Neural cell (in vitro differentiated cells): ENCODE measurements around the gene IDH3G. TPM values are rescaled to one million over a fixed set of nuclear protein-coding genes. Genes with fewer than 3 reads are reported as not detected.

ENCODE experiments used
- H2AFZ ChIP-seq: fragments of 200-600, 300-800 bp; sonication (generic), shearing (Covaris generic); 2 replicates; pipeline ENCODE4 v1.6.0; 2014; ENCODE audit warnings: low read depth, mild to moderate bottlenecking, antibody characterized with exemption, low read length, moderate library complexity
- H3F3A ChIP-seq: fragments of 200-600 bp; shearing (Covaris generic); 2 replicates; pipeline ENCODE4 v1.6.1; 2016; ENCODE audit warnings: mild to moderate bottlenecking, moderate library complexity, mixed read lengths, antibody characterized with exemption, low read length; ENCODE audit not compliant: insufficient read depth, poor library complexity, severe bottlenecking
- H3K27ac ChIP-seq: fragments of 200-600, 300-800 bp; sonication (generic), shearing (Covaris generic); 2 replicates; pipeline ENCODE4 v1.5.1; 2014; ENCODE audit warnings: mild to moderate bottlenecking, low read length, moderate library complexity
- H3K27me3 ChIP-seq: fragments of 300-800, 200-600 bp; sonication (generic), shearing (Covaris generic); 2 replicates; pipeline ENCODE4 v1.6.0; 2014; ENCODE audit warnings: mild to moderate bottlenecking, low read depth, low read length, moderate library complexity; ENCODE audit not compliant: insufficient read depth
- H3K36me3 ChIP-seq: fragments of 300-800, 200-600 bp; sonication (generic), shearing (Covaris generic); 2 replicates; pipeline ENCODE4 v1.5.1; 2014; ENCODE audit warnings: mild to moderate bottlenecking, antibody characterized with exemption, low read length, moderate library complexity; ENCODE audit not compliant: insufficient read depth
- H3K4me2 ChIP-seq: fragments of 300-800, 200-600 bp; sonication (generic), shearing (Covaris generic); 2 replicates; pipeline ENCODE4 v1.6.0; 2014; ENCODE audit warnings: mild to moderate bottlenecking, low read length
- H3K4me3 ChIP-seq: fragments of 300-800, 200-600 bp; sonication (generic), shearing (Covaris generic); 2 replicates; pipeline ENCODE4 v1.5.1; 2014; ENCODE audit warnings: mild to moderate bottlenecking, low read length, moderate library complexity
- H3K79me2 ChIP-seq: fragments of 200-600 bp; shearing (Covaris generic); replicated peaks from 2 replicates; pipeline ENCODE4 v1.6.0; 2014; ENCODE audit warnings: mild to moderate bottlenecking, low read length, moderate library complexity; ENCODE audit not compliant: insufficient read depth
- H3K9ac ChIP-seq: fragments of 300-800, 200-600 bp; sonication (generic), shearing (Covaris generic); 2 replicates; pipeline ENCODE4 v1.6.1; 2016; ENCODE audit warnings: mild to moderate bottlenecking, low read length, mixed read lengths
- H3K9me2 ChIP-seq: fragments of 200-600 bp; shearing (Covaris generic); 2 replicates; pipeline ENCODE4 v1.6.1; 2016; ENCODE audit warnings: mild to moderate bottlenecking, low read length, mixed read lengths; ENCODE audit not compliant: insufficient read depth
- H3K9me3 ChIP-seq: fragments of 200-600, 300-800 bp; sonication (generic), shearing (Covaris generic); 2 replicates; pipeline ENCODE4 v1.6.1; 2016; ENCODE audit warnings: mild to moderate bottlenecking, mixed run types, low read length, moderate library complexity, mixed read lengths
- H4K20me1 ChIP-seq: fragments of 200-600 bp; shearing (Covaris generic); 2 replicates; pipeline ENCODE4 v1.6.1; 2016; ENCODE audit warnings: mild to moderate bottlenecking, mixed run types; ENCODE audit not compliant: insufficient read depth
- EP300 ChIP-seq: fragments of 450-650 bp; conservative IDR thresholded peaks from 2 replicates; pipeline ENCODE4 v1.6.1; 2014; ENCODE audit warnings: antibody characterized with exemption, mild to moderate bottlenecking, moderate library complexity; ENCODE audit not compliant: poor library complexity, severe bottlenecking
- EZH2 ChIP-seq: fragments of 200-600, 300-800 bp; shearing (Covaris generic), sonication (generic); IDR thresholded peaks from 2 replicates; pipeline ENCODE4 v1.6.1; 2014; ENCODE audit warnings: antibody characterized with exemption, low read length, borderline replicate concordance, mild to moderate bottlenecking; ENCODE audit not compliant: insufficient read depth, poor library complexity, severe bottlenecking
- MXI1 ChIP-seq: fragments of 450-650 bp; conservative IDR thresholded peaks from 2 replicates; pipeline ENCODE4 v1.6.1; 2014; ENCODE audit warnings: antibody characterized with exemption, mild to moderate bottlenecking; ENCODE audit not compliant: poor library complexity, severe bottlenecking
- POLR2AphosphoS5 ChIP-seq: IDR thresholded peaks from 2 replicates; pipeline ENCODE4 v1.6.1; 2012
- RAD21 ChIP-seq: fragments of 450-650 bp; conservative IDR thresholded peaks from 2 replicates; pipeline ENCODE4 v1.6.1; 2014; ENCODE audit warnings: antibody characterized with exemption, mild to moderate bottlenecking, moderate library complexity
- REST ChIP-seq: IDR thresholded peaks from 2 replicates; pipeline ENCODE4 v1.6.1; 2012; ENCODE audit warnings: borderline replicate concordance
- SMC3 ChIP-seq: fragments of 450-650 bp; conservative IDR thresholded peaks from 2 replicates; pipeline ENCODE4 v1.6.1; 2014; ENCODE audit warnings: antibody characterized with exemption, mild to moderate bottlenecking, moderate library complexity; ENCODE audit not compliant: poor library complexity
- TAF1 ChIP-seq: IDR thresholded peaks from 2 replicates; pipeline ENCODE4 v1.6.1; 2012; ENCODE audit warnings: low read depth
- polyA plus RNA-seq: library from polyadenylated mRNA; depleted of rRNA; stranded (reverse); fragments of >200 nt; gene quantifications from 2 replicates; pipeline ENCODE4 v1.2.3, GENCODE V29; 2014
- TF ChIP-seq, protein P1 (sequence below): fragments of 450-650 bp; IDR thresholded peaks from 2 replicates; pipeline ENCODE4 v1.5.1; 2014; ENCODE audit warnings: antibody characterized with exemption, mild to moderate bottlenecking, moderate library complexity; ENCODE audit not compliant: poor library complexity, severe bottlenecking

IDH3G gene
- polyA plus RNA-seq, 1 donor from 2014 or later = 64.7 TPM

- Histone ChIP-seq H3K4me2 (no peak overlapping the region), H3K27ac (no peak overlapping the region), H2AFZ (no peak overlapping the region), H4K20me1 (no peaks in the 10 kb centered on the region), H3K4me3 (no peak overlapping the region), H3K9me3 (no peaks in the 10 kb centered on the region), H3K79me2 (peaks cover 68% of the 10 kb centered on the region), H3K9me2 (no peaks in the 10 kb centered on the region), H3K27me3 (no peaks in the 10 kb centered on the region), H3K9ac (no peak overlapping the region), H3K36me3 (no peaks in the 10 kb centered on the region), H3F3A (no peaks in the 10 kb centered on the region)
- TF ChIP-seq TAF1 (no peak), EZH2 (no peak)
Measured at GRCh38 chrX:153821066-153821465, 26.9 kb upstream of the IDH3G start.

DNA sequence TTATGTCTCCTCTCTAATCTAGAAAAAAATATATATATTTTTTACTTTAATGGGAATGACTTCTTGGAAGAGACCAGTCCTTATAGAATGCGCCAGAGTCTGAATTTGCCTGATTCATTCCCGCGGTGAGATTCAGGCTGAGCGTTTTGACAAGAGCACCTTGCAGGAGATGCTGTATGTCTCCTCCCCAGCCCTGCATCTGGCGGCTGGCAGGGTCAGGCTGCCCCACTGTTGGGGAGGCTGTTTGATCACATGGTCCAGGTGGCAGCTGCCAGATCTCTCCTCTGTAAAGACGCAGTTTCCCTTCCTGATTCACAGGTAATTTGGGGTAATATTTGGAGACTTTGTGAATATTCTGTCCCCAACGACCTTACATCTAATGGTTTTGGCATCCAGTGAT lies 26.4 kb upstream of the IDH3G start:
- no peak overlapping the region for H3K4me3 ChIP-seq
- no peaks in the 10 kb centered on the region for H3K9me2 ChIP-seq
- no peaks in the 10 kb centered on the region for H3K27me3 ChIP-seq
- H4K20me1 ChIP-seq = no peaks in the 10 kb centered on the region
- H2AFZ ChIP-seq = no peak overlapping the region
- H3K4me2 ChIP-seq = no peak overlapping the region
- no peaks in the 10 kb centered on the region for H3F3A ChIP-seq
- peak overlapping the region; percentile 5 for H3K27ac ChIP-seq
- H3K9me3 ChIP-seq = no peaks in the 10 kb centered on the region
- no peak overlapping the region for H3K9ac ChIP-seq
- TF ChIP-seq EZH2 (no peak), POLR2AphosphoS5 (no peak), SMC3 (no peak), MXI1 (no peak), EP300 (no peak), TAF1 (no peak), REST (no peak), RAD21 (no peak)
- TF ChIP-seq, protein P1, sequence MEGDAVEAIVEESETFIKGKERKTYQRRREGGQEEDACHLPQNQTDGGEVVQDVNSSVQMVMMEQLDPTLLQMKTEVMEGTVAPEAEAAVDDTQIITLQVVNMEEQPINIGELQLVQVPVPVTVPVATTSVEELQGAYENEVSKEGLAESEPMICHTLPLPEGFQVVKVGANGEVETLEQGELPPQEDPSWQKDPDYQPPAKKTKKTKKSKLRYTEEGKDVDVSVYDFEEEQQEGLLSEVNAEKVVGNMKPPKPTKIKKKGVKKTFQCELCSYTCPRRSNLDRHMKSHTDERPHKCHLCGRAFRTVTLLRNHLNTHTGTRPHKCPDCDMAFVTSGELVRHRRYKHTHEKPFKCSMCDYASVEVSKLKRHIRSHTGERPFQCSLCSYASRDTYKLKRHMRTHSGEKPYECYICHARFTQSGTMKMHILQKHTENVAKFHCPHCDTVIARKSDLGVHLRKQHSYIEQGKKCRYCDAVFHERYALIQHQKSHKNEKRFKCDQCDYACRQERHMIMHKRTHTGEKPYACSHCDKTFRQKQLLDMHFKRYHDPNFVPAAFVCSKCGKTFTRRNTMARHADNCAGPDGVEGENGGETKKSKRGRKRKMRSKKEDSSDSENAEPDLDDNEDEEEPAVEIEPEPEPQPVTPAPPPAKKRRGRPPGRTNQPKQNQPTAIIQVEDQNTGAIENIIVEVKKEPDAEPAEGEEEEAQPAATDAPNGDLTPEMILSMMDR = no peak
- peaks cover 65% of the 10 kb centered on the region for H3K79me2 ChIP-seq
- no peaks in the 10 kb centered on the region for H3K36me3 ChIP-seq
